Breast epithelium (tissue), 4 donors: ENCODE results near the gene CDKN2D. TPM values are rescaled to one million over a fixed set of nuclear protein-coding genes. Genes with fewer than 3 reads are reported as not detected.

Experiments used
- DNase-seq, 2 donors: peaks; one replicate each; pipeline ENCODE4 v3.0.0-alpha.2; 2019; ENCODE audit warnings: low spot score in 2 of 2
- H3K27ac ChIP-seq, 2 donors: fragments of 200-600 bp; sonication (generic) in 1 of 2; one replicate each; pipeline ENCODE4 v1.5.1; 2016 to 2019; ENCODE audit warnings: mild to moderate bottlenecking in 1 of 2
- H3K27me3 ChIP-seq, 2 donors: fragments of 200-600 bp; sonication (generic) in 1 of 2; one replicate each; pipeline versions ENCODE4 v1.5.1 to v1.6.0; 2017 to 2019; ENCODE audit warnings: control low read depth in 1 of 2, mild to moderate bottlenecking in 1 of 2
- H3K36me3 ChIP-seq: fragments of 200-600 bp; one replicate; pipeline ENCODE4 v1.5.1; 2019
- H3K4me1 ChIP-seq, 2 donors: fragments of 200-600 bp; sonication (generic); one replicate each; pipeline ENCODE4 v1.5.1; 2016 to 2019; ENCODE audit warnings: control low read depth in 1 of 2
- H3K4me3 ChIP-seq, 3 donors: fragments of 200-600 bp; sonication (generic); 1 replicate in 2 of 3; 2 replicates in 1 of 3; pipeline ENCODE4 v1.5.1; 2016 to 2019; ENCODE audit warnings: mild to moderate bottlenecking in 3 of 3, moderate library complexity in 2 of 3
- H3K9me3 ChIP-seq, 2 donors: fragments of 200-600 bp; sonication (generic) in 1 of 2; one replicate each; pipeline ENCODE4 v1.5.1; 2016 to 2019; ENCODE audit warnings: control low read depth in 1 of 2
- POLR2A ChIP-seq: fragments of 450-650 bp; IDR thresholded peaks from one replicate; pipeline ENCODE4 v1.6.1; 2016; ENCODE audit warnings: antibody characterized with exemption, mild to moderate bottlenecking, moderate library complexity
- POLR2AphosphoS5 ChIP-seq, 3 donors: sonication (generic); formaldehyde crosslinking; IDR thresholded peaks; one replicate each; pipeline ENCODE4 v1.6.1; 2017; ENCODE audit warnings: antibody characterized with exemption in 3 of 3
- intact Hi-C: fragments of 100-400 bp; cut with DNase I; formaldehyde crosslinking; loops from one replicate; pipeline ENCODE4 v1.15.1; 2023; ENCODE audit warnings: low total_unique reads
- total RNA-seq, 3 donors: library from RNA; depleted of rRNA; stranded (reverse); fragments of >200 nt; gene quantifications; one replicate each; pipeline ENCODE4 v1.1.0, GENCODE V29; 2016
- TF ChIP-seq, protein P1 (sequence below), 3 donors: fragments of 450-650 bp; IDR thresholded peaks; one replicate each; pipeline ENCODE4 v1.5.1; 2016 to 2017; ENCODE audit warnings: antibody characterized with exemption in 3 of 3, mild to moderate bottlenecking in 3 of 3, moderate library complexity in 3 of 3

The CDKN2D gene
- total RNA-seq, 3 donors from 2014 or later, result 5.3 to 9.4 (median 8.8) TPM

GRCh38 chr19:10600149-10600548 is 31.4 kb upstream of the CDKN2D start:
- no peak overlapping the region for H3K4me3 ChIP-seq
- H3K36me3 ChIP-seq, result no peaks in the 10 kb centered on the region
- no peaks in the 10 kb centered on the region for H3K9me3 ChIP-seq
- intact Hi-C loops, result no loop called here
- DNase-seq, result no peak
- H3K4me1 ChIP-seq, result peaks cover 8 to 11% of the 10 kb centered on the region in 2 donors
- TF ChIP-seq POLR2A (no peak), POLR2AphosphoS5 (IDR thresholded peaks at IDR 0.05) (no peak)
- TF ChIP-seq, protein P1, sequence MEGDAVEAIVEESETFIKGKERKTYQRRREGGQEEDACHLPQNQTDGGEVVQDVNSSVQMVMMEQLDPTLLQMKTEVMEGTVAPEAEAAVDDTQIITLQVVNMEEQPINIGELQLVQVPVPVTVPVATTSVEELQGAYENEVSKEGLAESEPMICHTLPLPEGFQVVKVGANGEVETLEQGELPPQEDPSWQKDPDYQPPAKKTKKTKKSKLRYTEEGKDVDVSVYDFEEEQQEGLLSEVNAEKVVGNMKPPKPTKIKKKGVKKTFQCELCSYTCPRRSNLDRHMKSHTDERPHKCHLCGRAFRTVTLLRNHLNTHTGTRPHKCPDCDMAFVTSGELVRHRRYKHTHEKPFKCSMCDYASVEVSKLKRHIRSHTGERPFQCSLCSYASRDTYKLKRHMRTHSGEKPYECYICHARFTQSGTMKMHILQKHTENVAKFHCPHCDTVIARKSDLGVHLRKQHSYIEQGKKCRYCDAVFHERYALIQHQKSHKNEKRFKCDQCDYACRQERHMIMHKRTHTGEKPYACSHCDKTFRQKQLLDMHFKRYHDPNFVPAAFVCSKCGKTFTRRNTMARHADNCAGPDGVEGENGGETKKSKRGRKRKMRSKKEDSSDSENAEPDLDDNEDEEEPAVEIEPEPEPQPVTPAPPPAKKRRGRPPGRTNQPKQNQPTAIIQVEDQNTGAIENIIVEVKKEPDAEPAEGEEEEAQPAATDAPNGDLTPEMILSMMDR (IDR thresholded peaks at IDR 0.05), result no peak
- H3K27ac ChIP-seq, result no peak overlapping the region
- H3K27me3 ChIP-seq, result no peaks in the 10 kb centered on the region

GRCh38 chr19:10593820-10594637 is 25.2 kb upstream of the CDKN2D start:
- Histone ChIP-seq H3K4me1 (peaks cover 4 to 8% of the 10 kb centered on the region in 2 donors), H3K9me3 (no peaks in the 10 kb centered on the region), H3K4me3 (no peak overlapping the region), H3K27ac (peak overlapping the region; percentile 76 to 81), H3K27me3 (no peaks in the 10 kb centered on the region), H3K36me3 (no peaks in the 10 kb centered on the region)
- intact Hi-C loops, result no loop called here
- peak in 1 of 2 donors; percentile 78 for DNase-seq
- TF ChIP-seq, protein P1 (IDR thresholded peaks at IDR 0.05), result no peak
- TF ChIP-seq POLR2A (no peak), POLR2AphosphoS5 (IDR thresholded peaks at IDR 0.05) (no peak)

GRCh38 chr19:10593148-10593547 is 24.4 kb upstream of the CDKN2D start:
- intact Hi-C loops, result no loop called here
- DNase-seq, result no peak
- Histone ChIP-seq H3K27ac (peak overlapping the region; percentile 76 to 81), H3K9me3 (no peaks in the 10 kb centered on the region), H3K4me1 (peaks cover 4 to 8% of the 10 kb centered on the region in 2 donors), H3K36me3 (no peaks in the 10 kb centered on the region), H3K4me3 (no peak overlapping the region), H3K27me3 (no peaks in the 10 kb centered on the region)
- no peak for TF ChIP-seq POLR2AphosphoS5 (IDR thresholded peaks at IDR 0.05)
- no peak for TF ChIP-seq POLR2A
- TF ChIP-seq, protein P1 (IDR thresholded peaks at IDR 0.05), result no peak

DNA sequence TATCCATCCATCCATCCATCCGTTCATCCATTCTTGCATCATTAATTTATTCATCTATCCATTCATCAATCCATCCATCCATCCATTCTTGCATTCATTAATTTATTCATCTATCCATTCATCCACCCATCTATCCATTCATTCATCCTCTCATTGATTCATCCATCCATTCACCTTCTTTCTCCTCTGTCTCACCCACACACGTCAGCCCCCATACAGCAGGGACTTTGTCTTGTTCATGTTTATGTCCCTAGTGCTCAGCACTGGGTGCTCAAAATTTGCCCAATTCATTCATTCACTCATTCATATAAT is 19.0 kb upstream of the CDKN2D start:
- Histone ChIP-seq H3K4me3 (no peak overlapping the region), H3K36me3 (no peaks in the 10 kb centered on the region), H3K9me3 (no peaks in the 10 kb centered on the region), H3K27me3 (no peaks in the 10 kb centered on the region), H3K4me1 (no peaks in the 10 kb centered on the region), H3K27ac (no peak overlapping the region)
- TF ChIP-seq POLR2A (no peak), POLR2AphosphoS5 (IDR thresholded peaks at IDR 0.05) (no peak)
- TF ChIP-seq, protein P1 (IDR thresholded peaks at IDR 0.05), result no peak
- DNase-seq, result no peak
- intact Hi-C loops, result no loop called here

- H3K4me3 ChIP-seq, result peak within 1 kb of the TSS in 2 of 3 donors; percentile 60 to 68
- H3K4me1 ChIP-seq, result no peaks in the 10 kb centered on the region
- TF ChIP-seq, protein P1 (IDR thresholded peaks at IDR 0.05), result no peak
- TF ChIP-seq POLR2AphosphoS5 (IDR thresholded peaks at IDR 0.05) (no peak), POLR2A (no peak)
- no peaks in the 10 kb centered on the region for H3K27me3 ChIP-seq
- H3K9me3 ChIP-seq, result no peaks in the 10 kb centered on the region
- intact Hi-C loops, result no loop called here
- H3K27ac ChIP-seq, result peak within 1 kb of the TSS; percentile 32 to 76
- DNase-seq, result no peak
- H3K36me3 ChIP-seq, result no peaks in the 10 kb centered on the region
Observed at GRCh38 chr19:10587022-10587838, 18.5 kb upstream of the CDKN2D start, which contains the start of gene AP1M2. Gene AP1M2, minus strand, starts transcription at chr19:10587312. Its CDS starts 81 bp downstream, at chr19:10587231.
